ENCODE results near the gene ANKRD40CL. TPM values are rescaled to one million over a fixed set of nuclear protein-coding genes. Genes with fewer than 3 reads are reported as not detected.
"Not testable (repeated sequence)": the region's sequence is repeated elsewhere in the genome, so short reads cannot be mapped to it uniquely, and the experiment has no call there.

Gene ANKRD40CL
- polyA plus RNA-seq, 3 donors: 0.13 to 0.35 (median 0.30) TPM

- DNase-seq: no peak
These were observed 3.4 kb downstream of the ANKRD40CL start for GRCh38 chr17:50763716-50764475.

GRCh38 chr17:50762177-50762576, 5.1 kb downstream of the ANKRD40CL start:
- no peak for DNase-seq

- no peak for DNase-seq
These were observed 8.3 kb downstream of the ANKRD40CL start for GRCh38 chr17:50758989-50759544.

GRCh38 chr17:50758524-50758923, 8.8 kb downstream of the ANKRD40CL start:
- DNase-seq: no peak

- DNase-seq: no peak
These were observed 12.8 kb downstream of the ANKRD40CL start for GRCh38 chr17:50754521-50754920.

GRCh38 chr17:50749245-50749644, 18.1 kb downstream of the ANKRD40CL start:
- DNase-seq: no peak

GRCh38 chr17:50745631-50746030, 21.7 kb downstream of the ANKRD40CL start:
- DNase-seq: no peak

- no peak for DNase-seq
These were observed 28.2 kb downstream of the ANKRD40CL start for GRCh38 chr17:50739098-50739497.

- DNase-seq: no peak
These were observed 30.1 kb downstream of the ANKRD40CL start for GRCh38 chr17:50737118-50737698.

GRCh38 chr17:50735287-50735686, 32.0 kb downstream of the ANKRD40CL start:
- no peak for DNase-seq

GRCh38 chr17:50731575-50732460, 35.5 kb downstream of the ANKRD40CL start:
- DNase-seq: no peak

GRCh38 chr17:50728881-50729765, 38.2 kb downstream of the ANKRD40CL start:
- no peak for DNase-seq

- no peak for DNase-seq
These were observed 39.2 kb downstream of the ANKRD40CL start for GRCh38 chr17:50728112-50728429.

GRCh38 chr17:50725769-50726655, 41.3 kb downstream of the ANKRD40CL start:
- DNase-seq: no peak

GRCh38 chr17:50724622-50725021, 42.7 kb downstream of the ANKRD40CL start:
- DNase-seq: not testable (repeated sequence)

- no peak for DNase-seq
These were observed 44.6 kb downstream of the ANKRD40CL start for GRCh38 chr17:50722746-50723145.

- no peak for DNase-seq
These were observed 45.9 kb downstream of the ANKRD40CL start for GRCh38 chr17:50721194-50722010.

- no peak for DNase-seq
These were observed 47.2 kb downstream of the ANKRD40CL start for GRCh38 chr17:50719924-50720794.
